Naive thymus-derived CD8-positive, alpha-beta T cell (primary cell): ENCODE results near the gene FGD2. TPM values are rescaled to one million over a fixed set of nuclear protein-coding genes. Genes with fewer than 3 reads are reported as not detected.
"Not testable (repeated sequence)": the region's sequence is repeated elsewhere in the genome, so short reads cannot be mapped to it uniquely, and the experiment has no call there.

Experiments used
- ATAC-seq, 2 donors: fragments of 150-1000 bp; cut with Tn5 transposase in 1 of 2; sonication (Bioruptor Pico), chemical (Tn5 transposase) in 1 of 2; 1 replicate in 1 of 2; 2 replicates in 1 of 2; pipeline ENCODE4 v1.10.0; 2021; ENCODE audit warnings: mild to moderate bottlenecking in 2 of 2, moderate library complexity in 2 of 2
- POLR2A ChIA-PET: fragments of 350-600 bp; sonication (Branson Sonifier 250); formaldehyde crosslinking; loops from one replicate; lab custom pipeline; 2021; ENCODE audit warnings: antibody characterized with exemption; lab: Charles Lee
- DNase-seq, 10 donors: peaks; one replicate each; pipeline versions ENCODE4 v3.0.0 to v3.0.0-alpha.2; 2020 to 2022
- H3K27ac Mint-ChIP-seq, 10 donors: one replicate each; pipeline ENCODE4 v1.8.0; 2020 to 2022; ENCODE audit warnings: mild to moderate bottlenecking in 10 of 10, mixed read lengths in 10 of 10, moderate library complexity in 4 of 10, inconsistent platforms in 1 of 10
- H3K27me3 Mint-ChIP-seq, 5 donors: one replicate each; pipeline ENCODE4 v1.8.0; 2021 to 2022; ENCODE audit warnings: mixed read lengths in 5 of 5
- H3K36me3 Mint-ChIP-seq, 3 donors: one replicate each; pipeline ENCODE4 v1.8.0; 2020 to 2022; ENCODE audit warnings: mixed read lengths in 3 of 3, mild to moderate bottlenecking in 2 of 3, inconsistent platforms in 1 of 3
- H3K4me1 Mint-ChIP-seq, 4 donors: one replicate each; pipeline ENCODE4 v1.8.0; 2021 to 2022; ENCODE audit warnings: mixed read lengths in 4 of 4
- H3K4me3 Mint-ChIP-seq, 10 donors: one replicate each; pipeline ENCODE4 v1.8.0; 2020 to 2022; ENCODE audit warnings: mild to moderate bottlenecking in 10 of 10, mixed read lengths in 10 of 10, moderate library complexity in 6 of 10, inconsistent platforms in 1 of 10
- H3K9me3 Mint-ChIP-seq, 9 donors: one replicate each; pipeline ENCODE4 v1.8.0; 2020 to 2022; ENCODE audit warnings: mixed read lengths in 9 of 9, mild to moderate bottlenecking in 3 of 9, inconsistent platforms in 1 of 9, moderate library complexity in 1 of 9
- polyA plus RNA-seq, 3 donors: library from polyadenylated mRNA; unstranded; fragments of 300-500 nt; fragmentation: Illumina TruSeq; gene quantifications; one replicate each; pipeline ENCODE4 v1.2.3, GENCODE V29; 2021
- total RNA-seq, 8 experiments: library from RNA in 2 of 8; stranded (reverse) in 2 of 8; gene quantifications; one replicate each; pipeline ENCODE4 v1.2.3 and lab custom pipeline; 2021 to 2026

Gene FGD2
- total and polyA plus RNA-seq, 5 experiments from 2014 or later: 0.25 to 7.4 (median 7.2) TPM; not detected in 2

- Mint-ChIP-seq H3K36me3 (peaks cover 0 to 27% (median 4%) of the 10 kb centered on the region in 3 donors), H3K4me1 (peaks cover 35 to 52% (median 47%) of the 10 kb centered on the region in 4 donors), H3K9me3 (no peaks in the 10 kb centered on the region), H3K27ac (no peak overlapping the region), H3K4me3 (no peak overlapping the region), H3K27me3 (no peaks in the 10 kb centered on the region)
- no peak for ATAC-seq
- POLR2A ChIA-PET: interaction anchor here (1.9 kb wide), 1 partner anchor 19 kb away, joined by 4 read pairs; no protein-coding TSS in a partner anchor
- DNase-seq: no peak
Observed at GRCh38 chr6:36983538-36983937, 21.9 kb upstream of the FGD2 start.

- Mint-ChIP-seq H3K4me1 (peaks cover 27 to 43% (median 37%) of the 10 kb centered on the region in 4 donors), H3K9me3 (no peaks in the 10 kb centered on the region), H3K36me3 (peaks cover 0 to 17% (median 4%) of the 10 kb centered on the region in 3 donors), H3K4me3 (no peak overlapping the region), H3K27me3 (no peaks in the 10 kb centered on the region), H3K27ac (no peak overlapping the region)
- POLR2A ChIA-PET: interaction anchor here (1.7 to 3.1 kb wide), 7 partner anchors 8 to 109 kb away, joined by 4 to 30 read pairs (median 11); partner anchors contain the start of genes C6orf89 and PPIL1
- DNase-seq (peak in 8 of 10 donors; percentile 29 to 78 (median 54)), ATAC-seq (peak in 1 of 2 donors; percentile 41)
Observed at GRCh38 chr6:36984581-36985416, 20.7 kb upstream of the FGD2 start.

GRCh38 chr6:36985417-36985807, 20.0 kb upstream of the FGD2 start:
- no peaks in the 10 kb centered on the region for H3K9me3 Mint-ChIP-seq
- no peak for ATAC-seq
- DNase-seq: no peak
- no peak overlapping the region for H3K4me3 Mint-ChIP-seq
- peaks cover 24 to 37% (median 31%) of the 10 kb centered on the region in 4 donors for H3K4me1 Mint-ChIP-seq
- POLR2A ChIA-PET: interaction anchor here (0.7 to 3.1 kb wide), 21 partner anchors 9 to 1064 kb away, joined by 3 to 30 read pairs (median 6); partner anchors contain the start of genes C6orf89, FGD2, PIM1 and PPIL1
- no peaks in the 10 kb centered on the region for H3K27me3 Mint-ChIP-seq
- H3K27ac Mint-ChIP-seq: no peak overlapping the region
- H3K36me3 Mint-ChIP-seq: peaks cover 0 to 14% (median 4%) of the 10 kb centered on the region in 3 donors

DNA sequence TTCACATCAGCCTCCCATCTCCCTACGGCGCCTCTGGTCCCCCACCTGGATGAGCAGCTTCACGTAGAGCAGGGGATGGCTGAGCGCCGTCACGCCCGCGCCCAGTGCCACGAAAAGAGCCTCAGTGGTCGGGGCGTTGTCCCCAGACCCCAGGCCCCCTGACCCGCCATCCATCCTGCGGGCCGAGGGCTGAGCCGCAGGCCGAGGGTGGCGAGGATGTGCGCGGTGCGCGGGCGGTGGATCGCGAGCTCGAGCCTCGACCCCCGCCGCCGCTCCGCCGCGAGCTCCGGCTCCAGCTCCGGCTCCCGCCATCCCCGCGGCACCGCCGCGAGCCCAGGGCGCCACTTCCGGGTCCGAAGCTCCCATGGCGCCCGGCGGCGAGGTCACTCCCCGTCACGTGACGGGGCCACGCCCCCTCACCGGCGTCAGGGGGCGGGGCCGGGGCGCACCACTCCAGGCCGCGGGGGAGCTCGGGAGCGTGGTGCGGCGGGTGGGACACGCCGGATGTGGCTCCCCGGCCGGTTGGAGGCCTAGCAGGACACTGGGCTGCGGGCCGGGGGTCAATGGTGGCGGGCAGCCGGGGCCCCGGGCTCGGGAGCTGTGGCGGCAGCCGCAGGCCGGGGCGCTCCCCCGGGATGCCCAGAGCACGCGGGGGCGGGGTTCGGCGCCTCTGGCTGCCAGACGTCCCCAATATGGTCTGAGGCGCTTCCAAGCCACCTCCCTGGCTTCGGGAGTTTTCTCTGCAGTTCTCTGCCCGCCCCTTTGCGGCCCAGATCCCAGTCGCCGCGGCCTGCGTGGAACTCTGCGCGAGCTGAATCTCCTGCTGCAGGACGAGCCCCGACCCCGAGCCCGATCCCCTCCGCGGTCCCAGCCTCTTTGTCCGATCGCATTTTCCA, 19.4 kb upstream of the FGD2 start, which contains the start of gene MTCH1:
TSS of gene MTCH1 (minus strand) at position 389 of the 896 bp plus-strand sequence. CDS start at position 366, 23 bp downstream.
- H3K27ac Mint-ChIP-seq: peak within 1 kb of the TSS; percentile 94 to 99 (median 97)
- ATAC-seq: peak; percentile 85 to 94
- peaks cover 19 to 30% (median 25%) of the 10 kb centered on the region in 4 donors for H3K4me1 Mint-ChIP-seq
- no peaks in the 10 kb centered on the region for H3K27me3 Mint-ChIP-seq
- peak within 1 kb of the TSS in 9 of 10 donors; percentile 92 to 100 (median 99) for H3K4me3 Mint-ChIP-seq
- no peaks in the 10 kb centered on the region for H3K9me3 Mint-ChIP-seq
- peak; percentile 79 to 97 (median 90) for DNase-seq
- POLR2A ChIA-PET: interaction anchor here (0.7 to 3.1 kb wide), 23 partner anchors 9 to 1064 kb away, joined by 3 to 30 read pairs (median 6); partner anchors contain the start of genes C6orf89, FGD2, PIM1 and PPIL1
- H3K36me3 Mint-ChIP-seq: peaks cover 0 to 10% (median 4%) of the 10 kb centered on the region in 3 donors

DNA sequence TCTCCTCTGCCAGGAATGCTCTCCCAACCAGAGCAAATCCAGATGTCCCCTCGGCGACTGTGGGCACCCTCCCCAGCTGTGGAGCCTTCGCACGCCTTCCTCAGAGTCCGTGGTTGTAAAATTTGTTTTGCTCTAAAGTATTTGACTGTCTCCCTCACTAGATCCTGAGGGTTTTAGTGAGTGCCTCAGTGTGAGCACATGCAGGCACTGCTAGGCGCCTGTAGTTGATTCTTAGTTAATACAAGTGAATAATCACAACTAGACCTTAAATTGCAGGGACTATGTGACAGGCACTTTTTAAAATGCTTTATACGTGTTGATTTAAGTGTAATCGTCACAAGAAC, 18.8 kb upstream of the FGD2 start:
- H3K4me1 Mint-ChIP-seq: peaks cover 14 to 24% (median 20%) of the 10 kb centered on the region in 4 donors
- DNase-seq (no peak), ATAC-seq (peak; percentile 31 to 37)
- H3K27ac Mint-ChIP-seq: peak overlapping the region; percentile 94 to 99 (median 97)
- peaks cover 0 to 3% (median 0%) of the 10 kb centered on the region in 5 donors for H3K27me3 Mint-ChIP-seq
- H3K9me3 Mint-ChIP-seq: no peaks in the 10 kb centered on the region
- peaks cover 0 to 5% (median 4%) of the 10 kb centered on the region in 3 donors for H3K36me3 Mint-ChIP-seq
- H3K4me3 Mint-ChIP-seq: peak overlapping the region in 9 of 10 donors; percentile 92 to 100 (median 99)
- POLR2A ChIA-PET: interaction anchor here (1.0 to 3.1 kb wide), 19 partner anchors 10 to 1065 kb away, joined by 3 to 30 read pairs (median 6); partner anchors contain the start of genes C6orf89, FGD2, PIM1 and PPIL1

DNA sequence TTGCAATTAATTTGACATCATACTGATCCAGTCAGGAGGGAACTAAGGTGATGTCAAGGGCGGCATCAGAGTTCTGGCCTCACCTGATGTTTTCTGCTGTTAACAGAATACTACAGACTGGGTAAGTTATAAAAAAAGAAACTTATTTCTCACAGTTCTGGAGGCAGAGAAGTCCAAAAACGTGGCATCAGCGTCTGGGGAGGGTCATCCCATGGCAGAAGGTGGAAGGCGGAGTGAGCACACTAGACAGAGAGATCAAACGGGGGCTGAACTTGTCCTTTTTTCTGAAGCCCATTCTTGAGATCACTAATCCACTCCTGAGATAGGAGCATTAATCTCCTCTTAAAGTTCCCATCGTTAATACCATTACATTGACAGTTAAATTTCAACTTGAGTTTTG, 16.2 kb upstream of the FGD2 start:
- peaks cover 0 to 3% (median 2%) of the 10 kb centered on the region in 5 donors for H3K27me3 Mint-ChIP-seq
- DNase-seq (no peak), ATAC-seq (no peak)
- peaks cover 9 to 15% (median 13%) of the 10 kb centered on the region in 4 donors for H3K4me1 Mint-ChIP-seq
- POLR2A ChIA-PET: interaction anchor here (0.6 kb wide), 1 partner anchor 363 kb away, joined by 3 read pairs; no protein-coding TSS in a partner anchor
- H3K4me3 Mint-ChIP-seq: no peak overlapping the region
- H3K27ac Mint-ChIP-seq: peak overlapping the region in 1 of 10 donors; percentile 29
- peaks cover 0 to 4% (median 0%) of the 10 kb centered on the region in 3 donors for H3K36me3 Mint-ChIP-seq
- H3K9me3 Mint-ChIP-seq: no peaks in the 10 kb centered on the region

GRCh38 chr6:36990401-36990800, 15.1 kb upstream of the FGD2 start:
- H3K4me3 Mint-ChIP-seq, ATAC-seq, DNase-seq, H3K27ac Mint-ChIP-seq, H3K9me3 Mint-ChIP-seq, POLR2A ChIA-PET, H3K27me3 Mint-ChIP-seq, H3K36me3 Mint-ChIP-seq: not testable (repeated sequence)
- peaks cover 9 to 15% (median 13%) of the 10 kb centered on the region in 4 donors for H3K4me1 Mint-ChIP-seq

DNA sequence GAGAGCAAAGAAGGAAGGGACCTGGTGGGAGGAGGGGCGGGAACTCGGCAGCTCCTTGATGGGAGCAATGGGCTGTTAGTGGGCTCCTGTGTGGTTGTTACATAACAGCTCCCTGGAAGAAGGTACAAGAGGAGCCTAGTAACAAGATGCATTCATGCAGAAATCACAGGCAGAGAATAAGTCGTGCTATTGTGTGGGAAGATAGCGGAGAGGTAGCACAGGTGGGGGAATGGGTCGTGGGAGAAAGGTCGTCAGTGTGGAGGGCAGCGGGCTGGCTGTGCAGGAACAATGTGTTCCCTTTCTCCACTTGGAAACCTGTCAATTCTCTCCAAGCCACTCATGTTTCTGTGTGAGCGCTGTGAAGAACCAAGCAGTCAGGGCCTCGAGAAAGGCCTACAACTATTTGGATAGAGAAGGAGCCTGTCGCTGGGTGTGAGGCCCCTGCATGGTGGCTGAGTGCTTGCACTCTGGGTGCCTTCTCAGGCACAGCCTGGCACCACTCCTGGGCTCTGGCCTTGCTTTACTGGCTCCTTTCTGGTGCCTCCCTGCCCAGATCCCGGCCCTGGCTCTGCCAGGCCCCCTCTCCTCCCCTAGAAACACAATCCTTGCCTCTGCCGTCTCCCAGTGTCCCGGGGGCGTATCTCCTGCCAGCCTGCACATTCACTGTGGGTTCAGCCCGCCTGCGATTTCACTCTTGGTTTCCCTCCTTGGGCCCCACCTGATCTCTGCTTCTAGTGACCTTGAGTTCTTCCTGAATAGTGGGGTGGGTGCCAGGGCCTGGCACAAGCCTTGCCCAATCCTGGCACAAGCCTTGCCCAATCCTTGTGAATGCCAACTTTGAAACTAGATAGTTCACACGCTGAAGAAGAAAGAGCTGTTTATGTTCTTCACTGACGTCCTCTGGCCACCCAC, 7.4 kb upstream of the FGD2 start:
- Mint-ChIP-seq H3K27ac (peak overlapping the region in 2 of 10 donors; percentile 21 to 72), H3K4me1 (peaks cover 0 to 16% (median 1%) of the 10 kb centered on the region in 4 donors), H3K36me3 (no peaks in the 10 kb centered on the region), H3K4me3 (no peak overlapping the region), H3K9me3 (no peaks in the 10 kb centered on the region), H3K27me3 (peaks cover 2 to 15% (median 5%) of the 10 kb centered on the region in 5 donors)
- no peak for ATAC-seq
- POLR2A ChIA-PET: no interaction called here
- no peak for DNase-seq

- POLR2A ChIA-PET: no interaction called here
- Mint-ChIP-seq H3K4me1 (peaks cover 0 to 17% (median 1%) of the 10 kb centered on the region in 4 donors), H3K27ac (peak overlapping the region in 2 of 10 donors; percentile 72 to 77), H3K36me3 (no peaks in the 10 kb centered on the region), H3K4me3 (peak overlapping the region in 1 of 10 donors; percentile 24), H3K27me3 (peaks cover 1 to 15% (median 5%) of the 10 kb centered on the region in 5 donors), H3K9me3 (no peaks in the 10 kb centered on the region)
- ATAC-seq: no peak
- no peak for DNase-seq
Observed at GRCh38 chr6:36998723-36999038, 6.8 kb upstream of the FGD2 start.

- no peak overlapping the region for H3K4me3 Mint-ChIP-seq
- H3K9me3 Mint-ChIP-seq: no peaks in the 10 kb centered on the region
- peaks cover 1 to 15% (median 5%) of the 10 kb centered on the region in 5 donors for H3K27me3 Mint-ChIP-seq
- ATAC-seq: no peak
- POLR2A ChIA-PET: no interaction called here
- DNase-seq: no peak
- peaks cover 0 to 22% (median 1%) of the 10 kb centered on the region in 4 donors for H3K4me1 Mint-ChIP-seq
- H3K36me3 Mint-ChIP-seq: no peaks in the 10 kb centered on the region
- H3K27ac Mint-ChIP-seq: peak overlapping the region in 2 of 10 donors; percentile 72 to 77
Observed at GRCh38 chr6:36999061-36999750, 6.2 kb upstream of the FGD2 start.

GRCh38 chr6:36999751-37000125, 5.7 kb upstream of the FGD2 start:
- H3K36me3 Mint-ChIP-seq: no peaks in the 10 kb centered on the region
- POLR2A ChIA-PET: no interaction called here
- H3K27me3 Mint-ChIP-seq: peaks cover 1 to 15% (median 5%) of the 10 kb centered on the region in 5 donors
- ATAC-seq (no peak), DNase-seq (no peak)
- no peak overlapping the region for H3K4me3 Mint-ChIP-seq
- peaks cover 0 to 26% (median 1%) of the 10 kb centered on the region in 4 donors for H3K4me1 Mint-ChIP-seq
- no peak overlapping the region for H3K27ac Mint-ChIP-seq
- no peaks in the 10 kb centered on the region for H3K9me3 Mint-ChIP-seq
